NCI-H2081 treated with DMSO at 0.1 percent for 48 hours (cell line): ENCODE measurements around the gene NPPC.
"Not testable (repeated sequence)": the region's sequence is repeated elsewhere in the genome, so short reads cannot be mapped to it uniquely, and the experiment has no call there.

Source experiments
- DNase-seq: peaks from one replicate; lab custom pipeline; 2025; lab: John Stamatoyannopoulos, UW

NPPC gene

DNA sequence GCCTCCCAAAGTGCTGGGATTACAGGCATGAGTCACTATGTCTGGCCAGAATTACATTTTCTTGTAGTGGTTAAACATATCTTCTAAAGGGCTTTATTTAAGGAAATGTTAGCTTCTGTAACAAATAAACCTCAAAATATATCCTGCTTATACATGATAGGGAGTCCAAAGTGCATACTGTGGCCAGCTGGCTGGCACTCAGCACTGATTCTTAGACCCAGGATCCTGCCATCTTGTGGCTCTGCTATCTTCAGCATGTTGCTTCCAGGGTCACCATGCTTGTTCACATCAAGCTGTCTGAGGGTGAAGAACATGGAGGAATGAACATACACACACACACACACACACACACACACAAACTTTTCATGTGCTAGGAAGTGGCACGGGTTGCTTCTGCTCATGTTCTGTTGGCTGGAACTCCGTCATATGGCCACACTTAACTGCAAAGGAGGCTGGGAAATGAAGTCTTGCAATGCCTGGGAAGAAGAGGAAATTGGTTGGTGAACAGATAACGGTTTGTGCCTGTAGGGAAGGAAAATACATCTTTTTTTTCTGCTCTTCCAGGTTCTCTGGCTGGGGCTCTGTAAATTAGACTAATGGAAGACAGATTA lies 40.0 kb downstream of the NPPC start:
- no peak for DNase-seq

DNA sequence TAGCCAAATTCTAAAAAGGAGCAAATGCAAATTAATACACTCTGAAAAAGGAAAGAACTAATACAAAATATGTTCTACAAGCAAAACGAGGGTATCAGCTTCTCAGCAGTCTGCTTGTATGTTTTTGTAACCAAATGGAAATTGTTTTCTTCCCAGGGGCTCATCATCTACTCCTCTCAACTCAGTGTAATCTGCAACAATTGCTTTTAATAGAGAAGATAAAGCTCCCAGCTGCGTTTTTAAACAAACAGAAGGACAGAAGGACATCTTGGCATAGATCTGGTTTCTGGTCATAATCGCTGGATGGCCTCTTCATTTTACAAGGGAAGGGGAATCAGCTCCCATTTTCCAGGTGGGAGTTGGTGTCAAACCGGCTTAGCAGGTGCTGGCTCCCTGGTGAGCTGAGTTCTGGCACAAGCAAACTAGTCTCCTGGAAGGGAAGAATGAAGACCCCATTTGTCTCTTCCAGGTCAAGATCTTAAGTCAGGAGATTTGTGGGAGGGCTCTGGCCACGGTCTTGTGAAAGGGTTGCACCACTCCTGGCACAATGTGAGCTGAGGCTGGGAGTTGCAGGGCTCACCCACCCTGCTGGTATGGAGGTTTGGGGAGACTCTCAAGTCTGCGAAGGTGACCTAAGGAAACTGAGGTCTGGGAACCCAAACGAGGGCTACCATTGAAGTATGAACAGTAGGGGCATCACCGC lies 41.6 kb downstream of the NPPC start:
- no peak for DNase-seq

DNA sequence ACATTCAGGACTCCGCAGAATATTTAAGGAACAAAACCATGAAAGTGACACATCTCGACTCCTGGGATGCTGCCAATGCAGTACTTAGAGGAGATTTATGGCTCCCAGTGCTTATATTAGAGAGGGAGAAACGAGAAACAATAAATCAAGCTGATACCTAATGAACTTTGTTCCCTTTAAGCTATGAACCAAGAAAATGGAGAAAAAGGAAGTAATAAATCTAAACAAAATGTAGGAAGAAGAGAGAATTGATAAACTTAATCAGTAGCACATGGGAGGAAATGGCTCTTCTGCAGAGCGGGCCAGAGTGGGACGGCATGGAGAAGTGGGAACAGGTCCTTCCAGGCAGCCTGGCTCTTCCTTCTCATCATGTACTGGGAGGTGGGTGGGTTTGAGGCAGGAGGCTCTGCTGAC lies 42.7 kb downstream of the NPPC start:
- no peak for DNase-seq

DNA sequence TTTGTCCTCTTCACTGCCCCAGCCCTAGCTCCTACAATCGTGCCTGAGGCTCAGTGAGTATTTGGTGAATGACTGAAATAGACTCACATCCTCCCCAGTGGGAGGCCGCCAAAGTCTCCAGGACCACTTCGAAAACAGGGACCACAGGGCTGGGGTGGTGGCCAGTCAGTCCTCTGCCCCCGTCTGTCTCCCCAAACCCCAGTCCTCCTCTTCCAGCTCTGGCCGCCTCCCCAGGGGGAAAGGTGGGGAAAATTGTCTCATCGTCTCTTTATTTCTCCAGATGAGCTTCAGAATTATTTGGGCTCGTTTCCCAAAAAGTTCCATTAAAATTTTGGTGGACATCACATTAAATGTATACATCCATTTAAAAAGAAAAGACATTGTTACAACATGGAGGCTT lies 43.5 kb downstream of the NPPC start:
- DNase-seq, result no peak

DNA sequence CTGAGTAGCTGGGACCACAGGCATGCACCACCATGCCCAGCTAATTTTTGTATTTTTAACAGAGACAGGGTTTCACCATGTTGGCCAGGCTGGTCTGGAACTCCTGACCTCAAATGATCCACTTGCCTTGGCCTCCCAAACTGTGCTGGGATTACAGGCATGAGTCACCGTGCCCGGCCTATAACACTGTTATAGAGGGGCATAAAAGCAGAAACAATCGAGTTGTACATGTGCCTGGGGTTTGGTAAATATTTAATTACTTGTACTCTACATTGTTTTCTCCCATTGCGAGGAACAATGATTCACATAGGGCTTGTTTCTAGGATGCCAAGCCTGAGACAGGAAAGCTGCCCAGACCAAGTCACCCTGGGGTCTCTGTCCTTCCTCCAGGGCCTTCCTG lies 45.8 kb downstream of the NPPC start:
- not testable (repeated sequence) for DNase-seq

DNA sequence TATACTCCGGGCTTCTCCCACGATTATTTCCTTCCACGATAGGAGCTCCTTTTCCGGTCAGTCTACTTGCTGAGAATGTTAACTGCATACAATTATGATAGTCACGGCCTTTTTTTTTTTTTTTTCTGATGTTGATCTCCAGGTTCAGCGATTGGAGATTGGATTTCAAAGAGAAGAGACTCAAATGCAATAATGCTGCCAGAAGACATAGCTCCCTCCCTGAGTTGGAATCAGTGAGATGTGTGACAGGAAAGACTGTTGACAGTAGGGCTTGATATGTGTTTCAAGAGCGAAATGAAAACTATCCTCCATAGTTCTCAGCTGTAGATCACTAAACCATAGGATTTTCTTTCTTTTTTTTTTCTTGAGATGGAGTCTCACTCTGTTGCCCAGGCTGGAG lies 47.0 kb downstream of the NPPC start:
- no peak for DNase-seq

DNA sequence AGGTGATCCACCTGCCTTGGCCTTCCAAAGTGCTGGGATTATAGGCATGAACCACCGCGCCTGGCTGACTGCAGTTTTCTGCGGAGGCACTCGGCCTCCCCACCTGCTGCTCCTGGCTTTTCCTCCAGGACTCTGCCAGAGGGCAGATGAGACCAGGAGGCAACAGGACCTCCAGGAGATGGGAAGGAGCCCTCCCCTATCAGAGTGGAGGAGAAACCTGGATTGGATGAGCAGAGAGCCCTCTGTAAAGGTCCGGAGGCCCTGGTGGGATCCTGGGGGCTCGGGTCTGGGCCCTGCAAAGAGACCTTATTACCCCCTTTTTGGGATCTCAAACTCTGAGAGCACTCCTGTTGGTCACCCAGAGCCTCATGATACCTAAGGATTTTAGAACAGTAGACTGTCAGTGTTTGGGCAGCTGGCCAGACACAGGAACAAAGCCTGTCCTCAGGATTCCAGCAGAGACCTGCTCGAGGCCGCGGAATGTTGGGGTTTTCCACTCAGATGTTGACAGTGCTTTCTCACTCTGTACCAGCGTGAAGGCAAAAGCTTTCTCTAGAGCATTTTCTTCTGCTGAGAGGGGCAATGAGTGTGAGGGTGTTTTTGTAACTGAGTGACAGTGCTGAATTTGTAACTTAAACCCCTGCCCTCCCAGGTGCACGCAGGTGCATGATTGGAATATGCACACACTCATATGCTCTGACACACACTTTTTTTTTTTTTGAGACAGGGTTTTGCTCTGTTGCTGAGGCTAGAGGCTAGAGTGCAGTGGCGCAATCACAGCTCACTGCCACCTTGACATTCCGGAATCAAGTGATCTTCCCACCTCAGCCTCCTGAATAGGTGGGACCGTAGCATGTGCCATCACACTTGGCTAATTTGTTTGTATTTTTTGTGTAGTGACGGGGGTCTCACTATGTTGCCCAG lies 48.4 kb downstream of the NPPC start:
- DNase-seq, result no peak

DNA sequence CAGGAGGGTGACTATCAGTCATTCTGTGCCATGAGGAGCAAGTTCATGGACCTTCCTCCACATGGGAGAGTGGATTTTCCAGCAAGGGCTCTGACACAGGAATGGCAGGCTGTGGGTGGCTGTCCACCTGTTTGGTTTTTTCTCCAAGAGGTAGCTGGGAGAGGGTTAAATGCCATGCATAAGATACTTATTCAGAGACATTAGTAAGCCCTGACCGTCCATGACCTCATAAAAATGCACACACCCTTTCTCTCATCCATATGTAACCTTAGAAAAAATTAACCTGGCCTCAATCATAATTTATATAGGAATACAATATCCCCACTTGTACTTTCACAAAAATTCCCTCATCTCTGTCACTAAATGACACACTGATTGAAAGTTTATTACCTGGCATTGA lies 51.3 kb downstream of the NPPC start:
- DNase-seq, result no peak
